Measurements from ENCODE around the gene SH3RF3.

DNA sequence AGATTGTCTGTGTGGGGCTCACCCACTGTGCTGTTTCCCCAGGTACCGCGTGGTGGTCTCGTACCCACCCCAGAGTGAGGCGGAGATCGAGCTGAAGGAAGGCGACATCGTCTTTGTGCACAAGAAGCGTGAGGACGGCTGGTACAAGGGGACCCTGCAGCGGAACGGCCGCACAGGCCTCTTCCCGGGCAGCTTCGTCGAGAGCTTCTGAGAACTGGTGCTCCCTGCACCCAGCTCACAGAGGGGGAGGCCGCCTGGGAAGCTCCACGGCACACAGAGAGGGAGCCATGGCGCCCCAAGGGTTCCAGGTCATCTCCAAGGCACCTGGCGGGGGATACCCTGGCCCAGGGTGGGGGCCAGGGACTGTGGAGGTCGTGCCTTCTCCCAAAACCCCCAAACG lies 372.5 kb downstream of the SH3RF3 start:
- TF ChIP-seq CTCF (IDR thresholded peaks at IDR 0.05) = no peak
- no peak for TF ChIP-seq POLR2A (IDR thresholded peaks at IDR 0.05)
